Adrenal gland (tissue), 5 donors: Measurements from ENCODE around the gene PPIL4.

Experiments
- POLR2A ChIP-seq, 2 donors: fragments of 450-650 bp; IDR thresholded peaks; one replicate each; pipeline ENCODE4 v1.6.1; 2017; ENCODE audit warnings: antibody characterized with exemption in 2 of 2, mild to moderate bottlenecking in 2 of 2, moderate library complexity in 1 of 2
- TF ChIP-seq, protein P1 (sequence below), 6 experiments: fragments of 450-650 bp in 4 of 6; fragments of 200-600 bp in 2 of 6; sonication (generic) in 1 of 6; IDR thresholded peaks; 1 replicate in 5 of 6; 2 replicates in 1 of 6; pipeline versions ENCODE4 v1.5.1 to v1.8.0; 2016 to 2021; ENCODE audit warnings: antibody characterized with exemption in 6 of 6, mild to moderate bottlenecking in 2 of 6, moderate library complexity in 1 of 6
- donor health status: DM: no; HTN: no; CAD: no.

- TF ChIP-seq, protein P1, sequence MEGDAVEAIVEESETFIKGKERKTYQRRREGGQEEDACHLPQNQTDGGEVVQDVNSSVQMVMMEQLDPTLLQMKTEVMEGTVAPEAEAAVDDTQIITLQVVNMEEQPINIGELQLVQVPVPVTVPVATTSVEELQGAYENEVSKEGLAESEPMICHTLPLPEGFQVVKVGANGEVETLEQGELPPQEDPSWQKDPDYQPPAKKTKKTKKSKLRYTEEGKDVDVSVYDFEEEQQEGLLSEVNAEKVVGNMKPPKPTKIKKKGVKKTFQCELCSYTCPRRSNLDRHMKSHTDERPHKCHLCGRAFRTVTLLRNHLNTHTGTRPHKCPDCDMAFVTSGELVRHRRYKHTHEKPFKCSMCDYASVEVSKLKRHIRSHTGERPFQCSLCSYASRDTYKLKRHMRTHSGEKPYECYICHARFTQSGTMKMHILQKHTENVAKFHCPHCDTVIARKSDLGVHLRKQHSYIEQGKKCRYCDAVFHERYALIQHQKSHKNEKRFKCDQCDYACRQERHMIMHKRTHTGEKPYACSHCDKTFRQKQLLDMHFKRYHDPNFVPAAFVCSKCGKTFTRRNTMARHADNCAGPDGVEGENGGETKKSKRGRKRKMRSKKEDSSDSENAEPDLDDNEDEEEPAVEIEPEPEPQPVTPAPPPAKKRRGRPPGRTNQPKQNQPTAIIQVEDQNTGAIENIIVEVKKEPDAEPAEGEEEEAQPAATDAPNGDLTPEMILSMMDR (IDR thresholded peaks at IDR 0.05): no peak
- no peak for TF ChIP-seq POLR2A (IDR thresholded peaks at IDR 0.05)
Measured at GRCh38 chr6:149461670-149462069, 84.2 kb downstream of the PPIL4 start.
